NCI-H1092 (cell line): ENCODE data around the gene DIP2C.
"Not testable (repeated sequence)": the region's sequence is repeated elsewhere in the genome, so short reads cannot be mapped to it uniquely, and the experiment has no call there.

ENCODE experiments used
- DNase-seq: peaks from one replicate; lab custom pipeline; 2025; lab: John Stamatoyannopoulos, UW

Gene DIP2C

GRCh38 chr10:639751-640672 is 49.5 kb downstream of the DIP2C start:
- no peak for DNase-seq

- no peak for DNase-seq
These were observed 50.3 kb downstream of the DIP2C start for GRCh38 chr10:639001-639750.

- no peak for DNase-seq
These were observed 51.7 kb downstream of the DIP2C start for GRCh38 chr10:637771-638195.

- DNase-seq, result no peak
These were observed 52.2 kb downstream of the DIP2C start for GRCh38 chr10:637221-637620.

- no peak for DNase-seq
These were observed 52.7 kb downstream of the DIP2C start for GRCh38 chr10:636769-637168.

GRCh38 chr10:636016-636730 is 53.3 kb downstream of the DIP2C start:
- DNase-seq, result no peak

- no peak for DNase-seq
These were observed 54.2 kb downstream of the DIP2C start for GRCh38 chr10:635088-635861.

- DNase-seq, result no peak
These were observed 55.2 kb downstream of the DIP2C start for GRCh38 chr10:634256-634655.

GRCh38 chr10:633279-634245 is 55.9 kb downstream of the DIP2C start:
- DNase-seq, result peak; percentile 11

GRCh38 chr10:632807-633177 is 56.7 kb downstream of the DIP2C start:
- DNase-seq, result not testable (repeated sequence)

- DNase-seq, result not testable (repeated sequence)
These were observed 57.2 kb downstream of the DIP2C start for GRCh38 chr10:632155-632806.

GRCh38 chr10:631266-631665 is 58.2 kb downstream of the DIP2C start:
- DNase-seq, result no peak

- peak; percentile 9 for DNase-seq
These were observed 58.8 kb downstream of the DIP2C start for GRCh38 chr10:630581-631073.

GRCh38 chr10:629186-629998 is 60.1 kb downstream of the DIP2C start:
- no peak for DNase-seq

GRCh38 chr10:628386-629045 is 61.0 kb downstream of the DIP2C start:
- DNase-seq, result no peak

- no peak for DNase-seq
These were observed 62.2 kb downstream of the DIP2C start for GRCh38 chr10:627032-627992.
